GM12801 (cell line): ENCODE results near the gene MPPE1.

Source experiments
- CTCF ChIP-seq: IDR thresholded peaks from one replicate; pipeline ENCODE4 v1.5.1; 2011; ENCODE audit warnings: control low read depth; ENCODE audit not compliant: insufficient read length; ENCODE audit errors: extremely low read depth

MPPE1 gene

GRCh38 chr18:11950824-11951223 is 42.7 kb upstream of the MPPE1 start:
- no peak for TF ChIP-seq CTCF

GRCh38 chr18:11948852-11949523 is 40.9 kb upstream of the MPPE1 start:
- TF ChIP-seq CTCF = no peak

DNA sequence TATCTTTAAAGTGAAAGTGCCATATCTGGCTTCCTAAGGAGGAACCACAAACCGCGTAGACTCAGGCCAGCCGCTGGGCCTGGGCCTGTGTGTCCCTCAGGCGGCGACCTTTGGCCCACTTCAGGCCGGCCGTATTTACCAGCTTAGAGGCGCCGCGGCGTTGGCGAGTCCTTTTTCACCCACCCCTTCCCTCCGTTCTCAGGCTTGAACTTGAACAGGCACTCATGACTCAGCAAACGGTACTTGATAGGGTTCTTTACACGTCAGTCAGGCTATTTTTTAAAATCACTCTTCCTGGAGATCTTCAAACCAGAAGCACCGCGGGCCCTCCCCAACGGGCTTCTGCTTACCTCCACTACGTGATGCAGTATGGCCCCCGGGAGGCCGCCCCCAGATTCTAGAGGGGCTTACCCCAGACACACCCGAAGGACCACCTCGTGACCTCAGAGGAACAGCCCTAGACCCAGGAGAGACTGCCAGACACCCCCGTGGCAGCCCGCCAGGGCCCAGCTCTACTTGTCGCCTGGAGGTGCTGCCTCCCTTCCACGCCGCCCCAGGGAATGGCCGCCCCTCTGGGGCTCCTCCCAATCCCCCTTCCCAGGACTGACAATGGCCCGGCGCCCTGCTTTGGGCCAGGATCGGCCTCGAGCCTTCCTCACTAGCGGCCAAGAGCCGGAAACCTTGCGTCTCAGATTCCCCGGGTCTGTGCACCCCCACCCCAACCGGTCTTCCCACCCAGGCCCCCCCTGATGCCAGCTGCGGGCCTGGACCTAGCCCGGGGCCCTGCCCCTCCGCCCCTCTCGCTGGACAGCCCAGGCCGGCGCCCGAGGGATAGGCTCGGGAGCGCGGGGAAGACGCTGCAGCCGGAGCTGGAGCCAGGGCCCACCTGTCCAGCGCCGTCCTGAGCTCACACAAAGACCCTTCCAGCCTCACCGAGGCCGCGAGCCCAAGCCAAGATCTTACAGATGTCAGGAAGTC is 39.4 kb upstream of the MPPE1 start:
- TF ChIP-seq CTCF = no peak

DNA sequence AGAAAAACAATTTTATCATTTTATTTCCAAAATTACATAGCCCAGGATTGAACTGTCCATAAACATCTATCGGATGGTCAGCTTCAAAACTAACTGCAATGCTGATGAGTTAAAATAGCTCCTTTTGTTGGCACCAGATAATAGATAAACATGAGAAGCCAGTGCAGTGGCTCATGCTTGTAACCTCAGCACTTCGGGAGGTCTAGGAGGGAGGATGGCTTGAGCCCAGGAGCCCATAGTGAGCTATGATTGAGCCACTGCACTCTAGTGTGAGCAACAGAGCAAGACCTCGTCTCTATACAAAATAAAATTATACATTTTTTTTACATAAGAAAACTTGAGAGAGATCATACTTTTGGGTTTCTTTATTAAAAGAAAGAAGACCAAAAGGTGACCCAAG is 38.6 kb upstream of the MPPE1 start:
- TF ChIP-seq CTCF = no peak

GRCh38 chr18:11944786-11945185 is 36.7 kb upstream of the MPPE1 start:
- no peak for TF ChIP-seq CTCF

- no peak for TF ChIP-seq CTCF
Measured at GRCh38 chr18:11944252-11944651, 36.1 kb upstream of the MPPE1 start.

- TF ChIP-seq CTCF = no peak
Measured at GRCh38 chr18:11943551-11943950, 35.4 kb upstream of the MPPE1 start.
